ENCODE data around the gene CARD6. TPM values are rescaled to one million over a fixed set of nuclear protein-coding genes. Genes with fewer than 3 reads are reported as not detected.

The CARD6 gene
- polyA plus RNA-seq, 4 donors, result 1.5 to 8.8 (median 6.8) TPM

DNA sequence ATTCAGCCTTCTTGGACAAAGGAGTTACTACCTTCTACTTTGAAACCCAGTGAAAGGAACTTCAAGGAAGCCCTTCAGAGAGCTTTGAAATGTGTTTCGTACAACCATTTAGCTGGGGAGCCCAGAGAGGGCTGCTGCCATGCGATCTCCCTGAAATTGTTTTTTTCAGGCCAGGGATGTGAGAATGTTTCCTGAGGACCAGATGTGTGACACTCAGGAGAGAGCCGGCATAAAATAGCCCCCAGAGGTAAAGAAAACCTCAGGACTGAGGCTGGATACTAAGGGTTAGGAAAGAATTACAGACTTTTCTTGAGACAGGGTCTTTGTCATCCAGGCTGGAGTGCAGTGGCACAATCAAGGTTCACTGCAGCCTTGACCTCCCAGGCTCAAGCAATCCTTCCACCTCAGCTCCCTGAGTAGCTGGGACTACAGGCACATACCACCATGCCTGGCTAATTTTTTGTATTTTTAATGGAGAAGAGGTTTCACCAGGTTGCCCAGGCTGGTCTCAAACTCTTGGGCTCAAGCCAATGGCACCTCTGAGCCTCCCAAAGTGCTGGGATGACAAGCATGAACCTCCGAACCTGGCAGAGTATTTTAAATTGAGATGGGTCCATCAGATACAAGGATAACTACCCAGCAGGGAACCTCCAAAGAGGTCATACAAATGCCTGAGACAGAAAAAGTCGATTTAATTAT, 14.5 kb upstream of the CARD6 start:
- Histone ChIP-seq H3K27ac (ENCODE audit: low read depth in 1 of 3, low read length in 2 of 3) (no peak overlapping the region), H3K9me3 (ENCODE audit: control insufficient read depth in 2 of 2, insufficient read depth in 1 of 2, low read depth in 1 of 2, low read length in 1 of 2) (no peaks in the 10 kb centered on the region), H3K4me1 (ENCODE audit: control insufficient read depth in 3 of 3, insufficient read depth in 2 of 3, low read depth in 1 of 3, low read length in 2 of 3) (no peaks in the 10 kb centered on the region), H3K4me3 (ENCODE audit: low read depth in 1 of 3, low read length in 3 of 3) (no peak overlapping the region), H3K36me3 (ENCODE audit: control insufficient read depth in 3 of 3, insufficient read depth in 2 of 3, low read depth in 1 of 3, low read length in 3 of 3) (peaks cover 24 to 41% (median 27%) of the 10 kb centered on the region in 3 donors), H3K27me3 (ENCODE audit: control insufficient read depth in 3 of 3, insufficient read depth in 3 of 3, low read length in 3 of 3) (no peaks in the 10 kb centered on the region)
- WGBS, 3 donors, result 84 to 93% (median 93%) methylated on average over 5 of the region's 5 CpGs
- FAIRE-seq (no peak), DNase-seq (no peak)

DNA sequence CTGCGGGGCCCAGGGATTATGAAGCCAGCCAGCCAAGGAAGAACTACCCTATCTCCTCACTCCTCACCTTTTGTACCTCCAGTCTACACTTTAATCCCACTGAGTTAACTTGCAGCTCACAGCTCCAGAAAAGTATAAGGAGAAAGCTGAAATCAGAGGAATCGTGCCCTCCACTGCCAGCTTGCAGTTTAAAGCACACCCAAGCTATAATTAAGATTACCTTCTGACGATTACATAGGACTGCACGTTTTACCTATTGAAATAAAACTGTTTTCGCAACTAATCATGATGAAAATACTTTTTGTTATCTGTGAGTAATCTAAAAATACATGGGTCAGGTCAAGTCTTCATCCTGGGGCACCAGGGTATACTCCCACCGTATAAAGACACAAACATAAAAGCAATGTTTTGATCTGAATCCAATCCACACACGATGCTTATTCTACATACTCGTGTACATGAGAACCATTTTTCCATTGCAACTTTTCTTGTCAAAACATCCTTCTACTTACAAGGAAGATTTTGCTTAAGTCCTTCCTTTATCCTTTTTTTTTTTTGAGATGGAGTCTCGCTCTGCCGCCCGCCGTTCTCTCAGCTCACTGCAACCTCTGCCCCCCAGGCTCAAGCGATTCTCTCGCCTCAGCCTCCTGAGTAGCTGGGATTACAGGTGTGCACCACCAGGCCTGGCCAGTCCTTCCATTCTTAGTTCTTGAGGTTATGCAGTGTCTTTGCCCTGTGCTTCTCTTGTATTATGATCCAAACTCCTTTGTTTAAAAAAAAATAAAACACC, 13.8 kb upstream of the CARD6 start:
- H3K27ac ChIP-seq (ENCODE audit: low read depth in 1 of 3, low read length in 2 of 3), result no peak overlapping the region
- H3K4me1 ChIP-seq (ENCODE audit: control insufficient read depth in 3 of 3, insufficient read depth in 2 of 3, low read depth in 1 of 3, low read length in 2 of 3), result no peaks in the 10 kb centered on the region
- FAIRE-seq (no peak), DNase-seq (no peak)
- H3K36me3 ChIP-seq (ENCODE audit: control insufficient read depth in 3 of 3, insufficient read depth in 2 of 3, low read depth in 1 of 3, low read length in 3 of 3), result peaks cover 31 to 41% (median 33%) of the 10 kb centered on the region in 3 donors
- H3K27me3 ChIP-seq (ENCODE audit: control insufficient read depth in 3 of 3, insufficient read depth in 3 of 3, low read length in 3 of 3), result no peaks in the 10 kb centered on the region
- no peaks in the 10 kb centered on the region for H3K9me3 ChIP-seq (ENCODE audit: control insufficient read depth in 2 of 2, insufficient read depth in 1 of 2, low read depth in 1 of 2, low read length in 1 of 2)
- H3K4me3 ChIP-seq (ENCODE audit: low read depth in 1 of 3, low read length in 3 of 3), result no peak overlapping the region
- 86 to 88% (median 87%) methylated on average over 14 of the region's 14 CpGs for WGBS, 3 donors

DNA sequence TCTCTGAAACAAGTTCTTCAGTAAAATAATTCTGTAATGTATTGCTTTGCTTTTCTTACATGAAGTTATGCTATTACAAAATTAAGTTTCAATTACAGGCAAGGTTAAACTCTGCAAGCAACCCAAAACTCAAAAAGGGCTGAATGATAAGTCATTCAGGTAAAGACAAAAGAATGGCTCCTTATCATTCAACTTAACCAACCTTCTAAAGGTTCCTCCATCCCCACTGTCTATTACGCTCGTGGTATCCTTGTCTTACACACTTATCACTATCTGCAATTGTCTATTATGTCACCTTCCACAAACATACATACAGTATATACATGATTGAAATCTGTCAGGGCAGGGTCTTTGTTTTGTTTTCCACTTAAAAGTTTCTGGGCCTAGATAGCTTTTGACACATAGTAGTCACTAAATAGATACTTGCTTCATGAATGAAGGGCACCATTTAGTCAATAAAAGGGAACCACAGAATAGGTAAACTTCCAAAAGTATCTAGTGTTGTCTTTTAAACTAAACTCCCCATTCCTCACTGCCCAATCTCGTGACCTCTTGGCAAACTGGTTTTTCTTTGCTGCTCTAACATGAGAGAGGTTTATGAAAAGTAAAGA, 13.0 kb upstream of the CARD6 start:
- H3K27me3 ChIP-seq (ENCODE audit: control insufficient read depth in 3 of 3, insufficient read depth in 3 of 3, low read length in 3 of 3), result no peaks in the 10 kb centered on the region
- peaks cover 29 to 41% (median 33%) of the 10 kb centered on the region in 3 donors for H3K36me3 ChIP-seq (ENCODE audit: control insufficient read depth in 3 of 3, insufficient read depth in 2 of 3, low read depth in 1 of 3, low read length in 3 of 3)
- no peak for FAIRE-seq
- whole genome bisulfite sequencing, 3 donors, result 84 to 89% (median 88%) methylated on average over 3 of the region's 3 CpGs
- no peak overlapping the region for H3K4me3 ChIP-seq (ENCODE audit: low read depth in 1 of 3, low read length in 3 of 3)
- peaks cover 0 to 2% (median 0%) of the 10 kb centered on the region in 3 donors for H3K4me1 ChIP-seq (ENCODE audit: control insufficient read depth in 3 of 3, insufficient read depth in 2 of 3, low read depth in 1 of 3, low read length in 2 of 3)
- no peak for DNase-seq
- no peaks in the 10 kb centered on the region for H3K9me3 ChIP-seq (ENCODE audit: control insufficient read depth in 2 of 2, insufficient read depth in 1 of 2, low read depth in 1 of 2, low read length in 1 of 2)
- no peak overlapping the region for H3K27ac ChIP-seq (ENCODE audit: low read depth in 1 of 3, low read length in 2 of 3)

DNA sequence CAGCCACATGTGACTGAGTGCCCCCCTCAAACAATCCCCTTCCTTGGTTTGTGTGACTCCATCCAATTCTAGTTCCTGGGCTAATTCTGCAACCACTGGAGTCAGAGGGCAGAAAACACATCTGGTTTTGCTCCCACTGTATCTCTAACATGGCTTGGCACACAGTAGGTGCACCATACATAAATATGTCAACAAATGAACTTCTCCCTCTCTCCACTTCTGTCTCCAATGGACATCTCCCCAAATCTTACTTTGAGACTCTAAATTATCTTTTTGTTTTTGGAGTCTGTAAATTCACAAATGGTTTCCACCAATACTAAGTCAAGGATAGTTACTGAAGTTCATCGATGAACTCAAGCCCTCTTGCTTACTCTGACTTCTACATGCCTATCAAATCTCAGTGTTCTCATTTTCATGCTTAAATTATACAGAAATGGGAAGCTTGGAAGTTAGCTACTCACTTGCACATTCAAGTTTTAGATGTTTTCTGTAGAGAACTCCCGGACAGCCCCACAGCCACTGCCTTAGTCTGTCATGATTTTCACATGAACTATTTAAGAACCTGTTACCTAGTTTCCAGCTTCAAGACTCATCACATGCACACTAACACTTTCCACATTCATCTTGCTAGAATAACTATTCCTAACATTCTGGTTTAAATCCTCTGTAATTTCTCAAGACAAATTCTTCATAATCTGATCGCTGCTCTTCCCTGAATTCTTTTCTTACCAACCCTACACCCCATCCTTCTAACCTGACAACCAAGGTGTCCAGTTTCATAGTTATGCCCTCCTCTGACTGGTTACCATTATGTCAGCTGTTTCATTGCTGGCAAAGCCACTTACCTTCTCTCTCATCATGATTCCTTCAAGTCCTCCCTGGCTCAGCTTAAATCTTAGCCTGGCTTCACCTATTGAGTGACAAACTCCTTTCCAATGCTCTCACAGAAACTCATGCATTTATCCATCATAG, 12.2 kb upstream of the CARD6 start:
- Histone ChIP-seq H3K36me3 (ENCODE audit: control insufficient read depth in 3 of 3, insufficient read depth in 2 of 3, low read depth in 1 of 3, low read length in 3 of 3) (peaks cover 31 to 46% (median 33%) of the 10 kb centered on the region in 3 donors), H3K27me3 (ENCODE audit: control insufficient read depth in 3 of 3, insufficient read depth in 3 of 3, low read length in 3 of 3) (no peaks in the 10 kb centered on the region), H3K9me3 (ENCODE audit: control insufficient read depth in 2 of 2, insufficient read depth in 1 of 2, low read depth in 1 of 2, low read length in 1 of 2) (no peaks in the 10 kb centered on the region), H3K27ac (ENCODE audit: low read depth in 1 of 3, low read length in 2 of 3) (no peak overlapping the region), H3K4me3 (ENCODE audit: low read depth in 1 of 3, low read length in 3 of 3) (no peak overlapping the region), H3K4me1 (ENCODE audit: control insufficient read depth in 3 of 3, insufficient read depth in 2 of 3, low read depth in 1 of 3, low read length in 2 of 3) (peaks cover 0 to 6% (median 3%) of the 10 kb centered on the region in 3 donors)
- WGBS, 3 donors, result 94 to 99% (median 97%) methylated on average over 3 of the region's 3 CpGs
- no peak for DNase-seq
- no peak for FAIRE-seq

DNA sequence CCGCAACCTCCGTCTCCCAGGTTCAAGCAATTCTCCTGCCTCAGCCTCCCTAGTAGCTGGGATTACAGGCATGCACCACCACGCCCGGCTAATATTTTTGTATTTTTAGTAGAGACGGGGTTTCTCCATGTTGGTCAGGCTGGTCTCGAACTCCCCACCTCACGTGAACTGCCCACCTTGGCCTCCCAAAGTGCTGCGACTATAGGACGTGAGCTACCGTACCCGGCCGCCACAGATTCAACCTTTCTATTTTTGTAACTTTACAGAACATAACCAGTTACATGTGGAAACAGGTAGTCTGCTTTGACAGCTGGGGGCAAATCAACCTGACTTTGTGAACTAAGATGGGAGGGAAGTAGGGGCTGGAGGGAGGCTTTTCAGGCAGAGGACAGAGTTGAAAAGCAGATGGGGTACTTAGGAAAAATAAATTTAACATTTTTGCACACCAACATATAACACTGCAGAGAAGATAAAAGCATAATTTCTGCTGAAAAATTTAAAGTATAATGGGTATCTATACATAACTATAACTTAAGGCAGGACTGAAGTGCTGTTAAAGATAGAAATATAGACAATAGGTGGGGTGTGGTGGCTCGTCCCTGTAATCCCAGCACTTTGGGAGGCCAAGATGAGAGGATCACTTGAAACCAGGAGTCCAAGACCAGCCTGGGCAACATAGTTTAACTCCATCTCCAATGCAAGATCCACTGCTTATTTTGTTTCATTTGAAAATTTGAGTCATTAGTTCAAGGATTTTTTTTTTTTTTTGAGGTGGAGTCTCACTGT, 11.2 kb upstream of the CARD6 start:
- H3K27ac ChIP-seq (ENCODE audit: low read depth in 1 of 3, low read length in 2 of 3), result no peak overlapping the region
- 91 to 96% (median 92%) methylated on average over 13 of the region's 13 CpGs for WGBS, 3 donors
- no peak for FAIRE-seq
- H3K4me1 ChIP-seq (ENCODE audit: control insufficient read depth in 3 of 3, insufficient read depth in 2 of 3, low read depth in 1 of 3, low read length in 2 of 3), result peaks cover 0 to 6% (median 3%) of the 10 kb centered on the region in 3 donors
- H3K4me3 ChIP-seq (ENCODE audit: low read depth in 1 of 3, low read length in 3 of 3), result no peak overlapping the region
- H3K9me3 ChIP-seq (ENCODE audit: control insufficient read depth in 2 of 2, insufficient read depth in 1 of 2, low read depth in 1 of 2, low read length in 1 of 2), result no peaks in the 10 kb centered on the region
- H3K27me3 ChIP-seq (ENCODE audit: control insufficient read depth in 3 of 3, insufficient read depth in 3 of 3, low read length in 3 of 3), result no peaks in the 10 kb centered on the region
- peaks cover 31 to 46% (median 33%) of the 10 kb centered on the region in 3 donors for H3K36me3 ChIP-seq (ENCODE audit: control insufficient read depth in 3 of 3, insufficient read depth in 2 of 3, low read depth in 1 of 3, low read length in 3 of 3)
- DNase-seq, result no peak

DNA sequence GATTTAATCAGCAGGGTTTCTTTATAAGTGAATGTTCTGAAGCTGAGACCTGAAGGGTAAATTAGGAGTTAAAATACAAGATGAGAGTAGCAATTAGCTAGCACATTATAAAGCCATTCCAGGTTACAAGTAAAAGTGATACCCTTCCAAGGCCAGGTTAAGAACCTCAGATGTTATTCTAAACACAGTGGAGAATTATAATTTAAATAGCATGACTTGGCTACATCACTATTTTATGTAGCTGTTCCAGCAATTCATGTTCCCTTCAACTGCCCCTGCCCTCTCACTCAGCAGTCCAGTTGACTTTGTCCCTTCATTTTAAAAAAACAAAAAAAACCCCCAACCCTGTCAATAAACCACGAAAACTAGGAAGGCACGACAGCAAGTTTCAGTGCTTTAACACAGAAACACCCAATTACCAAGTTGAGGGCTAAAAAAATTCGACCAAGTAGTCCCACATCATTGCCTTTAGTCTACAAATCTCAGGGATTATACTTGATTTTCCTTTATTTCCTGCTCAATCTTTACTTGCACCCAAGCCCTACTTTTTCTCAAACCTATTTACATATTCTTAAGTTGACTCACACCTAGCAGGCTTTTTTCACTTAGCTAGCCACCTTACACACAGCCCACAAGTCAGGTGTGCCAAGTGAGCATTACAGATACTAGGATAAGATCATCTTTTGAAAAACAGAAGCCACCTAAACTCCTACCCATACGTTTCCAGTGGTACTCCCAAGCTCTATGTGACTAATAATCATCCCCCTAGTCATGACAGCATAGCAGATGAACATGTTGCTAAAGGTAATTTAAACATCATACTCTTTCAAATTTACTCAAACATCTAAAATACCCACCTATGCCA, 9.6 kb upstream of the CARD6 start:
- H3K9me3 ChIP-seq (ENCODE audit: control insufficient read depth in 2 of 2, insufficient read depth in 1 of 2, low read depth in 1 of 2, low read length in 1 of 2), result no peaks in the 10 kb centered on the region
- no peak for DNase-seq
- H3K27me3 ChIP-seq (ENCODE audit: control insufficient read depth in 3 of 3, insufficient read depth in 3 of 3, low read length in 3 of 3), result no peaks in the 10 kb centered on the region
- H3K36me3 ChIP-seq (ENCODE audit: control insufficient read depth in 3 of 3, insufficient read depth in 2 of 3, low read depth in 1 of 3, low read length in 3 of 3), result peaks cover 30 to 37% (median 31%) of the 10 kb centered on the region in 3 donors
- FAIRE-seq, result no peak
- 48 to 72% (median 69%) methylated on average over 4 of the region's 4 CpGs for WGBS, 3 donors
- H3K4me1 ChIP-seq (ENCODE audit: control insufficient read depth in 3 of 3, insufficient read depth in 2 of 3, low read depth in 1 of 3, low read length in 2 of 3), result peaks cover 0 to 6% (median 3%) of the 10 kb centered on the region in 3 donors
- H3K27ac ChIP-seq (ENCODE audit: low read depth in 1 of 3, low read length in 2 of 3), result no peak overlapping the region
- no peak overlapping the region for H3K4me3 ChIP-seq (ENCODE audit: low read depth in 1 of 3, low read length in 3 of 3)

DNA sequence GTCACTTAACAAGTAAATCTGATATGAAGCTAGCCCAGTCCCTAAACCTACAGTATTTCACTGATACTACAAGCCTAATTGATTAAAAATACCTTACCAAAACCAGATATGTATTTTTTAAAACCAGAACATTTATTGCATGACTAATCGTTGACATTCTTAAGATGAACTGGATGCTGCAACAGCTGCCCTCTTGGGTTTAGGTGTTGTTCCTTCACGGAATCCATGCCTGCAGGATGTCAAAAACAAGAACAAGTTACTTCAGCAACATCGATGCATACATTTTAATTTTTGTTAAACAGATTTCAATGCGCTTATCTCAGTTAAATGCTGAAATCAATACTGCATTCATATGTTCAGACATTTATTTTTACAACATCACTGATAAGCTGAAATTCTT, 8.8 kb upstream of the CARD6 start:
- H3K9me3 ChIP-seq (ENCODE audit: control insufficient read depth in 2 of 2, insufficient read depth in 1 of 2, low read depth in 1 of 2, low read length in 1 of 2), result no peaks in the 10 kb centered on the region
- H3K27me3 ChIP-seq (ENCODE audit: control insufficient read depth in 3 of 3, insufficient read depth in 3 of 3, low read length in 3 of 3), result no peaks in the 10 kb centered on the region
- no peak overlapping the region for H3K4me3 ChIP-seq (ENCODE audit: low read depth in 1 of 3, low read length in 3 of 3)
- H3K27ac ChIP-seq (ENCODE audit: low read depth in 1 of 3, low read length in 2 of 3), result no peak overlapping the region
- FAIRE-seq (no peak), DNase-seq (no peak)
- WGBS, 3 donors, result 57 to 77% (median 70%) methylated on average over 4 of the region's 4 CpGs
- peaks cover 0 to 6% (median 3%) of the 10 kb centered on the region in 3 donors for H3K4me1 ChIP-seq (ENCODE audit: control insufficient read depth in 3 of 3, insufficient read depth in 2 of 3, low read depth in 1 of 3, low read length in 2 of 3)
- peaks cover 29 to 30% (median 30%) of the 10 kb centered on the region in 3 donors for H3K36me3 ChIP-seq (ENCODE audit: control insufficient read depth in 3 of 3, insufficient read depth in 2 of 3, low read depth in 1 of 3, low read length in 3 of 3)

All from small intestine (tissue), 7 donors.